HG02571 (cell line): Measurements from ENCODE around the gene DNAH12.

Experiments used
- ATAC-seq: cut with Tn5 transposase; IDR thresholded peaks from one replicate; pipeline ENCODE4 v1.9.1; 2021; ENCODE audit warnings: mild to moderate bottlenecking, moderate library complexity; ENCODE audit not compliant: unreplicated experiment

Gene DNAH12

DNA sequence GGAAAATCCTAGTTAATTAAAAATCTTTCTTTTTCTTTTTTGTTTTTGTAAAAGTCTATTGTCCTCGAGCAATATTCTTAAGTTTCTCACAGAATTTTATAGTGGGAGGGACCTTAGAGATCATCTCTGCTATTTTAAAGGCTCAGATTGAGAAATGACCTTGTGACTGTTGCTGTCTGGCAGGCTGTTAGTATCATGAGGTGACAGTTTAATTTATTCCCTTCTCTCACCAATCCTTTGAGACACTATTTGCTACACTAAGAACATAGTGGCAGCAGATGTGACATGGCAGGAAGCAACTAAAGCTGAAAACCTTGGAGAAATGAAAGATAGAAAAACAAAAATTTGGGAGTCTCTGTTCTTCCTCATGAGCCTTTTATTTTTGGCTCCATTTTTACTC lies 291.7 kb downstream of the DNAH12 start:
- no peak for ATAC-seq

DNA sequence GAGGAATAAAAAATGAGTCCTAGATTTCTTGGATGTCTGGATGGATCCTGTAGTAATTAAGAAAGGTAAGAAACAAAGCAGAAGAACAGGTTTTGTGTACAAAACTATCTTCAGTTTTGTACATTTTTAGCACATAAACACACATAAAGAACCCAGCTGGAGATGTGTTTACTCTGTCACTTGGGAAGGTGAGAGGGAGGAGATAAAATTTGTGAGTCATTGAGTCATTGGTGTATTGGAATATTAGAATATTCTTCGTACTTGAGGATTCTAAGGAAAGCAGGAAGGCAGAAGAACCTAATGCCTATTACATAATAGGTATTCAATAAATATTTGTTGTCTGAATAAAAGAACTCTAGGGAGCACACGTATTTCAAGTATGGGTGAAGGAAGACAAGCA lies 299.2 kb downstream of the DNAH12 start:
- ATAC-seq = no peak
